Measurements from ENCODE around the gene WDR86.

WDR86 gene

GRCh38 chr7:151393031-151393977 is 16.5 kb downstream of the WDR86 start:
- no peak for DNase-seq (ENCODE audit: low read depth in 2 of 2, low spot score in 1 of 2)

GRCh38 chr7:151392426-151392825 is 17.4 kb downstream of the WDR86 start:
- no peak for DNase-seq (ENCODE audit: low read depth in 2 of 2, low spot score in 1 of 2)

- no peak for DNase-seq (ENCODE audit: low read depth in 2 of 2, low spot score in 1 of 2)
These were observed 17.8 kb downstream of the WDR86 start for GRCh38 chr7:151392002-151392401.

- DNase-seq (ENCODE audit: low read depth in 2 of 2, low spot score in 1 of 2): no peak
These were observed 18.5 kb downstream of the WDR86 start for GRCh38 chr7:151391358-151391730.

GRCh38 chr7:151390598-151391357 is 19.1 kb downstream of the WDR86 start:
- no peak for DNase-seq (ENCODE audit: low read depth in 2 of 2, low spot score in 1 of 2)

GRCh38 chr7:151389768-151390597 is 19.9 kb downstream of the WDR86 start:
- no peak for DNase-seq (ENCODE audit: low read depth in 2 of 2, low spot score in 1 of 2)

- DNase-seq (ENCODE audit: low read depth in 2 of 2, low spot score in 1 of 2): no peak
These were observed 20.6 kb downstream of the WDR86 start for GRCh38 chr7:151389096-151389767.

GRCh38 chr7:151388430-151388829 is 21.4 kb downstream of the WDR86 start:
- DNase-seq (ENCODE audit: low read depth in 2 of 2, low spot score in 1 of 2): no peak

- DNase-seq (ENCODE audit: low read depth in 2 of 2, low spot score in 1 of 2): no peak
These were observed 21.9 kb downstream of the WDR86 start for GRCh38 chr7:151388007-151388297.

- DNase-seq (ENCODE audit: low read depth in 2 of 2, low spot score in 1 of 2): no peak
These were observed 22.5 kb downstream of the WDR86 start for GRCh38 chr7:151387161-151388006.

- DNase-seq (ENCODE audit: low read depth in 2 of 2, low spot score in 1 of 2): no peak
These were observed 23.3 kb downstream of the WDR86 start for GRCh38 chr7:151386301-151387160.

- no peak for DNase-seq (ENCODE audit: low read depth in 2 of 2, low spot score in 1 of 2)
These were observed 24.1 kb downstream of the WDR86 start for GRCh38 chr7:151385626-151386300.

- no peak for DNase-seq (ENCODE audit: low read depth in 2 of 2, low spot score in 1 of 2)
These were observed 24.8 kb downstream of the WDR86 start for GRCh38 chr7:151384776-151385625.

- DNase-seq (ENCODE audit: low read depth in 2 of 2, low spot score in 1 of 2): no peak
These were observed 25.5 kb downstream of the WDR86 start for GRCh38 chr7:151384352-151384697.

- DNase-seq (ENCODE audit: low read depth in 2 of 2, low spot score in 1 of 2): no peak
These were observed 26.0 kb downstream of the WDR86 start for GRCh38 chr7:151383638-151384351.

- no peak for DNase-seq (ENCODE audit: low read depth in 2 of 2, low spot score in 1 of 2)
These were observed 27.6 kb downstream of the WDR86 start for GRCh38 chr7:151382079-151382885.
